HEK293T (cell line): ENCODE measurements around the gene LGALS7.

ENCODE experiments used
- CTCF ChIA-PET: fragments of 350-600 bp; formaldehyde crosslinking; extraction: SDS; loops from one replicate; lab custom pipeline; 2021; ENCODE audit warnings: antibody characterized with exemption, inconsistent platforms; lab: Yijun Ruan, JAX
- POLR2A ChIA-PET: fragments of 350-600 bp; formaldehyde crosslinking; extraction: SDS; loops from one replicate; lab custom pipeline; 2020; ENCODE audit warnings: antibody characterized with exemption, inconsistent platforms; lab: Yijun Ruan, JAX
- DNase-seq: peaks from one replicate; pipeline ENCODE4 v3.0.0; 2012; ENCODE audit warnings: mixed read lengths; ENCODE audit errors: extremely low spot score
- ARNT ChIP-seq: fragments of 450-650 bp; IDR thresholded peaks from 2 replicates; pipeline ENCODE4 v1.6.1; 2017; ENCODE audit warnings: mild to moderate bottlenecking
- BHLHE40 ChIP-seq: fragments of 450-650 bp; IDR thresholded peaks from 2 replicates; pipeline ENCODE4 v1.6.1; 2016; ENCODE audit warnings: mild to moderate bottlenecking, moderate library complexity, borderline replicate concordance
- CTBP1 ChIP-seq: fragments of 450-650 bp; IDR thresholded peaks from 2 replicates; pipeline ENCODE4 v1.6.1; 2016; ENCODE audit warnings: borderline replicate concordance
- ELF4 ChIP-seq: fragments of 450-650 bp; IDR thresholded peaks from 2 replicates; pipeline ENCODE4 v1.6.1; 2017; ENCODE audit warnings: antibody characterized with exemption
- FOXA1 ChIP-seq: fragments of 450-650 bp; IDR thresholded peaks from 2 replicates; pipeline ENCODE4 v1.6.1; 2016; ENCODE audit warnings: mild to moderate bottlenecking
- FOXK2 ChIP-seq: fragments of 450-650 bp; IDR thresholded peaks from 2 replicates; pipeline ENCODE4 v1.6.1; 2016; ENCODE audit warnings: mild to moderate bottlenecking
- FOXM1 ChIP-seq: fragments of 450-650 bp; IDR thresholded peaks from 2 replicates; pipeline ENCODE4 v1.6.1; 2017; ENCODE audit warnings: mild to moderate bottlenecking, borderline replicate concordance
- HDGF ChIP-seq: fragments of 450-650 bp; IDR thresholded peaks from 2 replicates; pipeline ENCODE4 v1.6.1; 2017; ENCODE audit warnings: antibody characterized with exemption, borderline replicate concordance
- L3MBTL2 ChIP-seq: fragments of 450-650 bp; conservative IDR thresholded peaks from 2 replicates; pipeline ENCODE4 v1.6.1; 2016; ENCODE audit warnings: mild to moderate bottlenecking
- LEF1 ChIP-seq: fragments of 450-650 bp; IDR thresholded peaks from 2 replicates; pipeline ENCODE4 v1.6.1; 2017; ENCODE audit warnings: mild to moderate bottlenecking, borderline replicate concordance
- NFRKB ChIP-seq: fragments of 450-650 bp; IDR thresholded peaks from 2 replicates; pipeline ENCODE4 v1.6.1; 2016; ENCODE audit warnings: mild to moderate bottlenecking, moderate library complexity
- PKNOX1 ChIP-seq: fragments of 450-650 bp; IDR thresholded peaks from 2 replicates; pipeline ENCODE4 v1.6.1; 2016
- SP1 ChIP-seq: fragments of 450-650 bp; IDR thresholded peaks from 2 replicates; pipeline ENCODE4 v1.6.1; 2017
- SUZ12 ChIP-seq: fragments of 450-650 bp; IDR thresholded peaks from 2 replicates; pipeline ENCODE4 v1.6.1; 2016; ENCODE audit warnings: mild to moderate bottlenecking
- TARDBP ChIP-seq: fragments of 450-650 bp; IDR thresholded peaks from 2 replicates; pipeline ENCODE4 v1.6.1; 2016
- ZNF384 ChIP-seq: fragments of 450-650 bp; IDR thresholded peaks from 2 replicates; pipeline ENCODE4 v1.6.1; 2016

The LGALS7 gene

GRCh38 chr19:38731654-38732301 is 41.5 kb downstream of the LGALS7 start:
- ChIA-PET CTCF (no interaction called here), POLR2A (no interaction called here)
- no peak for TF ChIP-seq SUZ12
- TF ChIP-seq L3MBTL2, result no peak
- no peak for TF ChIP-seq HDGF
- TF ChIP-seq FOXA1, result no peak
- no peak for TF ChIP-seq NFRKB
- TF ChIP-seq CTBP1, result no peak
- TF ChIP-seq BHLHE40, result no peak
- no peak for TF ChIP-seq SP1
- TF ChIP-seq ARNT, result no peak
- TF ChIP-seq PKNOX1, result no peak
- no peak for TF ChIP-seq FOXK2
- DNase-seq, result no peak

GRCh38 chr19:38730731-38731589 is 42.4 kb downstream of the LGALS7 start:
- ChIA-PET POLR2A (no interaction called here), CTCF (no interaction called here)
- TF ChIP-seq BHLHE40 (no peak), L3MBTL2 (no peak), CTBP1 (no peak), SUZ12 (no peak), ELF4 (no peak), NFRKB (no peak), ARNT (no peak), FOXK2 (no peak)
- DNase-seq, result no peak

- no peak for DNase-seq
- POLR2A ChIA-PET, result no interaction called here
- TF ChIP-seq FOXK2, result no peak
- no peak for TF ChIP-seq FOXA1
- TF ChIP-seq BHLHE40, result no peak
- no peak for TF ChIP-seq L3MBTL2
- TF ChIP-seq TARDBP, result no peak
- no peak for TF ChIP-seq ARNT
- TF ChIP-seq FOXM1, result no peak
- TF ChIP-seq ELF4, result no peak
- no peak for TF ChIP-seq CTBP1
- TF ChIP-seq ZNF384, result no peak
- TF ChIP-seq LEF1, result no peak
- TF ChIP-seq NFRKB, result no peak
- TF ChIP-seq SP1, result no peak
- TF ChIP-seq PKNOX1, result no peak
- no peak for TF ChIP-seq SUZ12
- TF ChIP-seq HDGF, result no peak
- CTCF ChIA-PET, result no interaction called here
Observed at GRCh38 chr19:38730470-38730730, 42.9 kb downstream of the LGALS7 start.

- DNase-seq, result peak; percentile 63
- ChIA-PET POLR2A (no interaction called here), CTCF (interaction anchor here (1.1 kb wide), 1 partner anchor 322 kb away, joined by 3 read pairs; no protein-coding TSS in a partner anchor)
- TF ChIP-seq L3MBTL2, result no peak
Observed at GRCh38 chr19:38729653-38730469, 43.5 kb downstream of the LGALS7 start.

- TF ChIP-seq SP1 (no peak), BHLHE40 (no peak), TARDBP (no peak), L3MBTL2 (no peak), NFRKB (no peak), ZNF384 (no peak), SUZ12 (no peak), LEF1 (no peak), PKNOX1 (no peak), FOXM1 (no peak), ELF4 (no peak), HDGF (no peak), CTBP1 (no peak), FOXA1 (no peak), FOXK2 (no peak)
- CTCF ChIA-PET, result interaction anchor here (1.1 kb wide), 1 partner anchor 323 kb away, joined by 3 read pairs; no protein-coding TSS in a partner anchor
- DNase-seq, result no peak
- POLR2A ChIA-PET, result no interaction called here
Observed at GRCh38 chr19:38728752-38729541, 44.4 kb downstream of the LGALS7 start.
